Mucosa of rectum (tissue), 2 donors: Measurements from ENCODE around the gene NDUFAF4.

Experiments used
- H3K27ac ChIP-seq, 2 donors: one replicate each; pipeline ENCODE4 v1.7.0; 2013; ENCODE audit warnings: inconsistent platforms in 2 of 2, low read depth in 2 of 2, low read length in 2 of 2
- H3K27me3 ChIP-seq, 2 donors: one replicate each; pipeline ENCODE4 v1.7.0; 2013; ENCODE audit warnings: low read length in 2 of 2; ENCODE audit not compliant: control insufficient read depth in 2 of 2, insufficient read depth in 2 of 2
- H3K36me3 ChIP-seq, 2 donors: one replicate each; pipeline ENCODE4 v1.7.0; 2013; ENCODE audit warnings: low read length in 2 of 2; ENCODE audit not compliant: control insufficient read depth in 2 of 2, insufficient read depth in 2 of 2
- H3K4me1 ChIP-seq, 2 donors: one replicate each; pipeline ENCODE4 v1.7.0; 2013; ENCODE audit warnings: low read length in 2 of 2, mild to moderate bottlenecking in 1 of 2; ENCODE audit not compliant: control insufficient read depth in 2 of 2, insufficient read depth in 2 of 2
- H3K4me3 ChIP-seq, 2 donors: one replicate each; pipeline ENCODE4 v1.7.0; 2013; ENCODE audit warnings: low read length in 2 of 2
- H3K9ac ChIP-seq, 2 donors: one replicate each; pipeline ENCODE4 v1.7.0; 2013; ENCODE audit warnings: low read length in 2 of 2, low read depth in 1 of 2, mild to moderate bottlenecking in 1 of 2
- H3K9me3 ChIP-seq, 2 donors: one replicate each; pipeline ENCODE4 v1.7.0; 2013; ENCODE audit warnings: low read length in 2 of 2; ENCODE audit not compliant: control insufficient read depth in 2 of 2
- donor health status: healthy.
- donor health status: Normal muscosa, but diverticular disease.

Gene NDUFAF4

GRCh38 chr6:96844530-96844929 is 53.2 kb downstream of the NDUFAF4 start:
- no peaks in the 10 kb centered on the region for H3K27me3 ChIP-seq
- no peak overlapping the region for H3K4me3 ChIP-seq
- no peaks in the 10 kb centered on the region for H3K4me1 ChIP-seq
- H3K9ac ChIP-seq = no peak overlapping the region
- H3K27ac ChIP-seq = no peak overlapping the region
- no peaks in the 10 kb centered on the region for H3K9me3 ChIP-seq
- H3K36me3 ChIP-seq = no peaks in the 10 kb centered on the region

GRCh38 chr6:96841345-96841744 is 56.3 kb downstream of the NDUFAF4 start:
- Histone ChIP-seq H3K27me3 (peaks cover 6 to 12% of the 10 kb centered on the region in 2 donors), H3K36me3 (no peaks in the 10 kb centered on the region), H3K27ac (no peak overlapping the region), H3K4me1 (peaks cover 0 to 3% of the 10 kb centered on the region in 2 donors), H3K4me3 (no peak overlapping the region), H3K9me3 (no peaks in the 10 kb centered on the region), H3K9ac (no peak overlapping the region)
